HG02678 (cell line): Measurements from ENCODE around the gene RUFY1.
"Not testable (repeated sequence)": the region's sequence is repeated elsewhere in the genome, so short reads cannot be mapped to it uniquely, and the experiment has no call there.

Source experiments
- ATAC-seq: cut with Tn5 transposase; IDR thresholded peaks from one replicate; pipeline ENCODE4 v1.9.1; 2021; ENCODE audit warnings: mild to moderate bottlenecking, moderate library complexity; ENCODE audit not compliant: unreplicated experiment

RUFY1 gene

GRCh38 chr5:179620703-179621350 lies 70.5 kb downstream of the RUFY1 start:
- ATAC-seq, result no peak

DNA sequence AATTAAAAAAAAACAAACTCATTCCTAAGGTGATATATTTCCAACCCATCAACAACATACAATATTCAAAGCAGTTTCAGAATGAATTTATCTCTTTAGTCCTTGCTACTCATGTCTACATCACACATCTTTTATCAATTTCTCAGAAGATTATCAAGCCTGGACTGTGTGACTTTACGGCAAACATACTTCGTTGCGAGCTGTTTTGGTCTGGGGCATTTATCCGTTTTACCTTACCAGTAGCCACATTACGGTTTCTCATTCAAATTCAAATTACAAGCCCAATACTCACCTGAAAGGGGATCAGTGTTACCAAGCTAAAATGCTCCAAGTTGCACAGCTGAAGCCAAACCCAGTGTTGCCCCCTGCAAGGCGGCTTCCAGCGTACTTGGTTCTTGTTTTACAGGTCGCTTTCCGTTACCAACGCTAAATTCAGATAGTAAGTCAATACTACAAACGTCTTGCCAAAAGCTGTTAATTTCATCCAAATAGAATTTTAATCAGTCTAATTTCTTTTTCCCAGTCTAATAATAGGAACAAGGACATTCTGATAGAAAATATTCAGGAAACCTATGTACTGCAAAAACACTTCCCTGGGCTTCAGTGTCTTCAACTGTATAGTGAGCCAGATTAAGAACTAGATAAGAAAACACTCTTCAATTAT lies 71.3 kb downstream of the RUFY1 start:
- ATAC-seq, result no peak

GRCh38 chr5:179623003-179623905 lies 72.9 kb downstream of the RUFY1 start, which contains the start of gene HNRNPH1:
HNRNPH1 (minus strand) TSS chr5:179623671; CDS start chr5:179623133, 538 bp downstream.
- ATAC-seq, result peak; percentile 78

DNA sequence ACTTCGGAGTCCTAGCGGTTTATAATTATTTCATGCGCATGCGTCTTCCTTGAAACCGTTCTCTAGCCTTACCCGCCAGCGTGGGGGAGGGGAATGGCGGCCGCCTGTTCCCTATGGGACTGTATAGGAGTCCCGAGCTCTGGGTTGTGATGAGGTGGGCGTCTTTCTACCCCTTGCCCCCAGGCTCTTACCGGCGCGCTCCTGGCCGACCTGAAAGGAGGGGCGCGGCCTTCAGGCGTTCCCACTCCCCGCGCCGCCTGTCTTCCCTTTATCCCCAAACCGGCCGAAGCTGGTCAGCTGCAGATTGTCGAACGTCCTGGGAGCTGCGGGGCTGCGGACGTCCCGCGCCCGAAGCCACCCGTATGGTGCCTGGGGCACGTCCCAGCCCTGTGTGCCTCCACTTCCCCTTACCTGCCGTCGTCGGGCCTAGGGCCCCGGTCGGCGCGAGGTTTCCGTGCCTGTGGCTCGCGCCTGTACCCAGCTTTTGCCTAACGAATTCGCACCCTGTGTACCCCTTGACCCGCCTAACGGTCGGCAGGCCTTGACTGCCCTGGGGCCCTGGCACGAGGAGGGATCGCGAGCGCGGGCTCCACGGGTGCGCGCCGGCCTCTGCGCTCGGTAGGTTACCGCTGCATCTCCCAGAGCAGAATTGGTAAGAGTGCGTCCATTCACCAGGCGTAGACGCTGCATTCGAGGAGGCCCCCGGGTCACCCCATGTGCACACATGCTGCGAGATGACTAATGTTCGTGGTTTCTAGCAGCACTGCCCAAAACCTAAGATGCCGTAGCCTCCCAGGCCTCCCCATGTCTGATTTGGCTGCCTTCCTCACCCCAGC lies 73.8 kb downstream of the RUFY1 start:
- no peak for ATAC-seq

GRCh38 chr5:179624841-179625271 lies 74.5 kb downstream of the RUFY1 start:
- ATAC-seq, result no peak

- ATAC-seq, result peak; percentile 53
Observed at GRCh38 chr5:179633501-179634369, 83.4 kb downstream of the RUFY1 start.

DNA sequence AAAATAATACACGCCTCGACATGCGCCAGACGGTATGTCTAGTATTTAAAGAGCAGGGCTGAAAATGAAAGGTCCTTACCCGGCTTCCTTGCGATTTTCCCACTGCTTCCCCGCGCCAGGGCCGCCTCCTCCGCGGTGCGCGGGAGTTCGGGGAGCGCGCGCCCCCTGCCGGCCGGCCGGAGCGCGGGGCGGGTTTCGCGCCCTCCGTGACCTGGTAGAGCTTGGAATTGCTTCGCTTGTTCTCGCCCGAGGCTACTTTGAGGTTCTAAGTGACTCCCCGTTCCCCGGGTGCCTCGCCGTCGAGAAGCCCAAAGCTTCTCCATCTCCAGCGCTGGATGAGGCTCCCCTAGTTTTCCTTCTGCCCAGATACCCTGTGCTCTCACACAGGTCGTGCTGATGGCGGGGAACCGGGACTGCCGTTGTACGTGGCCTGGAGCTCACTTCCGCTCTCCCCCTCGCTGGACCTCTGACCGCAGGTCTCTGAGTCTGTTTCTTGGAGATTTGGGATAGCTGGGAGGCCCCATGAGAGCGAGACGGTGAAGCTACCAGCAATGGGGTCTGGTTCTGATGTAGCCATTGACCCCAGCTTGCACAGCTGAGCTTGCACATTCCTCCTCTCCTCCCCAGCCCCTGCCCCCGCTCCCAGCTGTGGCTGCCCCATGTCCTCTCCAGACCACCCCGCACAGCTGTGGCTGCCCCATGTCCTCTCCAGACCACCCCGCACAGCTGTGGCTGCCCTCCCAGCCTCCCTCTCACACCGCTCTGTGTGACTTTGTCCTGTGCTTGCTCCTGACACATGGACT lies 84.2 kb downstream of the RUFY1 start:
- peak; percentile 91 for ATAC-seq

GRCh38 chr5:179639296-179639695 lies 88.9 kb downstream of the RUFY1 start:
- ATAC-seq, result not testable (repeated sequence)

GRCh38 chr5:179641745-179642144 lies 91.4 kb downstream of the RUFY1 start:
- ATAC-seq, result not testable (repeated sequence)

- not testable (repeated sequence) for ATAC-seq
Observed at GRCh38 chr5:179642626-179643025, 92.3 kb downstream of the RUFY1 start.

GRCh38 chr5:179643141-179643920 lies 93.0 kb downstream of the RUFY1 start:
- ATAC-seq, result not testable (repeated sequence)

GRCh38 chr5:179644766-179645165 lies 94.4 kb downstream of the RUFY1 start:
- not testable (repeated sequence) for ATAC-seq

GRCh38 chr5:179648410-179648809 lies 98.1 kb downstream of the RUFY1 start:
- no peak for ATAC-seq

DNA sequence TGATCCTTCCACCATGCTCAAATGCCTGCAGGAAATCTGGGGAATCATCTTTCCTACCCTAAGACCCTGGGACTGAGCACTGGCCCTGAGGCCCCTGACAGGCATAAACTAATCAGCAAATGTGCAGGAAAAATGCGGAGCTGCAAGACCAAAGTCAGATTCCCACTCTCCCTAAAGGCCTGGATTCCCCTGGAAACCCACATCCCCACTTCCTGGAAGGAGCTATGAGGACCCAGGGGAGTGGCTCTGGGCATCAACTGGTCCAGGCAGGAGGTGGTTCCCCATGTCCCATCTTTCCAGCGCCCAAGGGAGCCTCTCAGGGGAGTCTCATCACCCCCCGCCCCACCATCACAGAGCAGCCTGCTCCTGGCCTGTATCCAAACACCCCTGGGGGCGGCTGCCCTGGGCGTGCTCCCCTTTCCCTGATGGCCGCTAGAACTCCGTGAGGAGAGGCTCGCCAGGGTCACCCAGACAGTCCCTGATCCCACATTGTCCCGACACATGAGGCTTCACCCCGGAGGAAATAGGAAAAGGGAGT lies 98.9 kb downstream of the RUFY1 start:
- ATAC-seq, result not testable (repeated sequence)

DNA sequence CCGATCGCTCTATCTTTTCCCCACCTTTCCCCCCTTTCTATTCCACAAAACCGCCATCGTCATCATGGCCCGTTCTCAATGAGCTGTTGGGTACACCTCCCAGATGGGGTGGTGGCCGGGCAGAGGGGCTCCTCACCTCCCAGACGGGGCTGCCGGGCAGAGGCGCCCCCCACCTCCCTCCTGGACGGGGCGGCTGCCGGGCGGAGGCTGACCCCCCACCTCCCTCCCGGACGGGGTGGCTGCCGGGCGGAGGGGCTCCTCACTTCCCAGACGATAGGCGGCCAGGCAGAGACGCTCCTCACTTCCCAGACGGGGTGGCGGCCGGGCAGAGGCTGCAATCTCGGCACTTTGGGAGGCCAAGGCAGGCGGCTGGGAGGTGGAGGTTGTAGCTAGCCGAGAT lies 99.9 kb downstream of the RUFY1 start:
- ATAC-seq, result not testable (repeated sequence)

GRCh38 chr5:179653135-179653534 lies 102.8 kb downstream of the RUFY1 start:
- not testable (repeated sequence) for ATAC-seq

GRCh38 chr5:179657302-179658178 lies 107.2 kb downstream of the RUFY1 start:
- ATAC-seq, result peak; percentile 91
